ENCODE results near the gene ETS1. TPM values are rescaled to one million over a fixed set of nuclear protein-coding genes. Genes with fewer than 3 reads are reported as not detected.

The ETS1 gene
- total RNA-seq, 1 experiment from 2014 or later: 29.9 TPM

GRCh38 chr11:128573638-128574037, 13.7 kb downstream of the ETS1 start:
- Histone ChIP-seq H3K79me1 (ENCODE audit: insufficient read depth, low read depth, low read length, poor library complexity, severe bottlenecking) (no peaks in the 10 kb centered on the region), H3K79me2 (ENCODE audit: insufficient read depth, low read length) (peaks cover 2% of the 10 kb centered on the region; the same call in 1 of the 2 replicates), H3K23me2 (ENCODE audit: insufficient read length, low read depth, low read length, poor library complexity, severe bottlenecking) (no peaks in the 10 kb centered on the region), H4K20me1 (ENCODE audit: control insufficient read depth, insufficient read depth, insufficient read length) (no peaks in the 10 kb centered on the region), H2AK5ac (ENCODE audit: insufficient read length, low read length) (no peak overlapping the region), H2BK120ac (ENCODE audit: low read depth, low read length, poor library complexity, severe bottlenecking) (no peak overlapping the region), H4K91ac (ENCODE audit: insufficient read length, low read depth, low read length) (no peak overlapping the region), H3K9ac (ENCODE audit: extremely low read depth, insufficient read length, low read length) (no peak overlapping the region), H2BK5ac (ENCODE audit: insufficient read length, low read length) (no peak overlapping the region), H3K18ac (ENCODE audit: insufficient read length, low read depth, low read length) (no peak overlapping the region), H3K4me2 (ENCODE audit: insufficient read depth, insufficient read length, low read length) (no peak overlapping the region), H2BK12ac (ENCODE audit: insufficient read length, low read depth, low read length) (no peak overlapping the region), H2BK15ac (ENCODE audit: low read depth, low read length) (no peak overlapping the region), H3K56ac (ENCODE audit: insufficient read length, low read depth, low read length) (no peak overlapping the region), H3K4me1 (ENCODE audit: insufficient read depth, low read length) (peaks cover 21% of the 10 kb centered on the region), H4K8ac (replicated peaks; ENCODE audit: insufficient read length, low read depth, low read length) (no peak overlapping the region), H3K27ac (ENCODE audit: insufficient read length, low read depth, low read length) (peak overlapping the region; percentile 0), H4K5ac (ENCODE audit: insufficient read length, low read depth, low read length) (no peak overlapping the region), H3K23ac (ENCODE audit: insufficient read length, low read depth, low read length) (no peak overlapping the region), H3K27me3 (ENCODE audit: insufficient read depth, low read length) (no peaks in the 10 kb centered on the region), H2AFZ (ENCODE audit: low read length) (no peak overlapping the region), H2BK20ac (ENCODE audit: low read depth, low read length, poor library complexity, severe bottlenecking) (no peak overlapping the region), H3K4ac (ENCODE audit: low read depth, low read length) (no peak overlapping the region), H3K14ac (ENCODE audit: insufficient read depth, low read length) (no peak overlapping the region), H3T11ph (ENCODE audit: low read length) (no peak overlapping the region), H3K9me3 (ENCODE audit: control insufficient read depth, low read depth, low read length) (no peaks in the 10 kb centered on the region)
- H3K4me1 Mint-ChIP-seq: peaks cover 34 to 56% of the 10 kb centered on the region in 2 experiments
- DNase-seq: no peak
- H3K9me3 Mint-ChIP-seq: peaks cover 0 to 2% of the 10 kb centered on the region in 2 experiments; a peak in 1 of 5 replicates
- peaks cover 0 to 6% (median 2%) of the 10 kb centered on the region in 3 experiments; a peak in 3 of 7 replicates for H3K36me3 Mint-ChIP-seq (ENCODE audit: insufficient read depth in 1 of 3, low read depth in 3 of 3)
- WGBS (ENCODE audit: extremely low coverage, insufficient read length, low lambda C conversion rate): no CpG with 5 or more reads among the region's 5 CpGs
- H3K27ac Mint-ChIP-seq: peak overlapping the region in 2 of 3 experiments; percentile 12 to 93; a peak in 1 of 7 replicates
- H3K27me3 Mint-ChIP-seq (ENCODE audit: low read depth): no peaks in the 10 kb centered on the region
- no peak for TF ChIP-seq CTCF (conservative IDR thresholded peaks at IDR 0.05)
- H3K4me3 Mint-ChIP-seq: no peak overlapping the region

All from H9 (cell line).